WERI-Rb-1 (cell line): Measurements from ENCODE around the gene KPNA6.

ENCODE experiments used
- DNase-seq: peaks from one replicate; pipeline ENCODE4 v3.0.0-alpha.2; 2020
- H3K27ac ChIP-seq: fragments of 250-450 bp; sonication (Bioruptor Pico); 2 replicates; pipeline ENCODE4 v1.5.1; 2020; ENCODE audit warnings: mild to moderate bottlenecking, moderate library complexity
- H3K27me3 ChIP-seq: fragments of 250-450 bp; sonication (Bioruptor Pico); 2 replicates; pipeline ENCODE4 v1.5.1; 2021; ENCODE audit warnings: mild to moderate bottlenecking, low read depth, moderate library complexity; ENCODE audit not compliant: insufficient read depth, severe bottlenecking
- H3K36me3 ChIP-seq: fragments of 250-450 bp; sonication (Bioruptor Pico); 2 replicates; pipeline ENCODE4 v1.5.1; 2020; ENCODE audit warnings: mild to moderate bottlenecking, moderate library complexity
- H3K4me3 ChIP-seq: 2 replicates; pipeline ENCODE4 v1.5.1; 2011; ENCODE audit warnings: low read depth, mild to moderate bottlenecking, control low read depth, low read length
- H3K9me3 ChIP-seq: fragments of 250-450 bp; sonication (Bioruptor Pico); 2 replicates; pipeline ENCODE4 v1.5.1; 2021; ENCODE audit warnings: mild to moderate bottlenecking, moderate library complexity; ENCODE audit not compliant: severe bottlenecking
- CTCF ChIP-seq: IDR thresholded peaks from 2 replicates; pipeline ENCODE4 v1.5.1; 2011; ENCODE audit warnings: low read depth, mild to moderate bottlenecking, control low read depth, inconsistent platforms, low read length

KPNA6 gene

GRCh38 chr1:32195531-32195930, 87.7 kb downstream of the KPNA6 start:
- no peak overlapping the region for H3K27ac ChIP-seq

GRCh38 chr1:32195972-32196823, 88.3 kb downstream of the KPNA6 start:
- TF ChIP-seq CTCF, result no peak
- no peak overlapping the region for H3K4me3 ChIP-seq
- no peaks in the 10 kb centered on the region for H3K27me3 ChIP-seq
- DNase-seq, result no peak
- peaks cover 67% of the 10 kb centered on the region for H3K36me3 ChIP-seq
- H3K27ac ChIP-seq, result no peak overlapping the region
- no peaks in the 10 kb centered on the region for H3K9me3 ChIP-seq

More at GRCh38 chr1:32195531-32195930, 87.7 kb downstream of the KPNA6 start:
- Histone ChIP-seq H3K9me3 (no peaks in the 10 kb centered on the region), H3K27me3 (no peaks in the 10 kb centered on the region), H3K4me3 (no peak overlapping the region), H3K36me3 (peaks cover 74% of the 10 kb centered on the region)
- no peak for TF ChIP-seq CTCF
- no peak for DNase-seq

- no peaks in the 10 kb centered on the region for H3K27me3 ChIP-seq
- no peak for TF ChIP-seq CTCF
- no peaks in the 10 kb centered on the region for H3K9me3 ChIP-seq
- no peak overlapping the region for H3K4me3 ChIP-seq
- DNase-seq, result no peak
- peaks cover 59% of the 10 kb centered on the region for H3K36me3 ChIP-seq
- no peak overlapping the region for H3K27ac ChIP-seq
Observed at GRCh38 chr1:32197074-32197473, 89.2 kb downstream of the KPNA6 start.

GRCh38 chr1:32197837-32198236, 90.0 kb downstream of the KPNA6 start:
- no peak for TF ChIP-seq CTCF
- peaks cover 51% of the 10 kb centered on the region for H3K36me3 ChIP-seq

GRCh38 chr1:32198237-32199042, 90.6 kb downstream of the KPNA6 start:
- peaks cover 45% of the 10 kb centered on the region for H3K36me3 ChIP-seq
- no peak for DNase-seq
- no peak for TF ChIP-seq CTCF
- no peak overlapping the region for H3K4me3 ChIP-seq
- no peak overlapping the region; the same call in 1 of the 2 replicates for H3K27ac ChIP-seq
- H3K27me3 ChIP-seq, result no peaks in the 10 kb centered on the region
- no peaks in the 10 kb centered on the region for H3K9me3 ChIP-seq

More at GRCh38 chr1:32197837-32198236, 90.0 kb downstream of the KPNA6 start:
- no peaks in the 10 kb centered on the region for H3K9me3 ChIP-seq
- H3K27ac ChIP-seq, result no peak overlapping the region; the same call in 1 of the 2 replicates
- H3K27me3 ChIP-seq, result no peaks in the 10 kb centered on the region
- DNase-seq, result no peak
- no peak overlapping the region for H3K4me3 ChIP-seq
